ENCODE data around the gene TSPEAR.
A peak's percentile ranks its signal among the peaks of the same experiment; 100 is the strongest.
"Not testable (repeated sequence)": the region's sequence is repeated elsewhere in the genome, so short reads cannot be mapped to it uniquely, and the experiment has no call there.

The TSPEAR gene

GRCh38 chr21:44618909-44619308, 92.5 kb downstream of the TSPEAR start:
- no peak for DNase-seq

GRCh38 chr21:44618504-44618903, 92.9 kb downstream of the TSPEAR start:
- DNase-seq = peak; percentile 8

DNA sequence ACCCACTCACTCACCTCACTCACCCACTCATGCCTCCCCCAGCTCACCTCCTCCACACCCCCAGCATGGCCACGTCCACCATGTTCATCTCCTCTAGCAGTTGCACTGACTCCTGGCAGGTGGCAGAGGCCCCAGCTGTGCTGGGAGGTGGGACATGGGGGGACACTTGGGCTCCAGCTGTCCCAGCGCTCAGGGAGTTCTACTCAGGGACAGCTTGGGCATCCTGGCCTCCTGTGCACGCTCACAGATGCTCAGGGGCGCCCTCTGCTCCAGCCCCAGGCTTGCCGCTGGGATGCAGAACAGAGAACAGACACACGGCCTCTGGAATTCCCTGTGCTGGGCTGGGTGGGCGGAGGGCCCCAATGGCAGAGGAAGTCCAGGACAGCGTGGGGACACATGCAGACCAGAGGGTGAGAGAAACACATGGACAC, 94.3 kb downstream of the TSPEAR start:
- DNase-seq = no peak

DNA sequence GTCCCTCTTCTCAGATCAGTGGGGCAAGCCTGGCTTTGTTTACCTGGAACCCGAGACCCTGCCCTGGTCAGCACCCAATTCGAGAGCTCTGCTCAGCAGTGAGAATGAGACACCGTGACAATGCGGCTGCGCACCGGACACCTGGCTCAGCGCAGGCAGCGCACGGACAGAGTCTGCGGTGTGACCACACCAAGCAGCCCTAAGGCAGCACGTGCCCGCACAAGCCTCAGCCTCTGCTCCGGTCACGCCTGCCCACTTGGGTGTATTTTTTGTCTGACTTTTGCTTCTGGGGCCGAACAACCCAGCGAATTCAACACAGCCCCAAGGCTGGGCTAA, 94.8 kb downstream of the TSPEAR start:
- no peak for DNase-seq

GRCh38 chr21:44615911-44616590, 95.3 kb downstream of the TSPEAR start:
- no peak for DNase-seq

- no peak for DNase-seq
Measured at GRCh38 chr21:44615466-44615865, 95.9 kb downstream of the TSPEAR start.

DNA sequence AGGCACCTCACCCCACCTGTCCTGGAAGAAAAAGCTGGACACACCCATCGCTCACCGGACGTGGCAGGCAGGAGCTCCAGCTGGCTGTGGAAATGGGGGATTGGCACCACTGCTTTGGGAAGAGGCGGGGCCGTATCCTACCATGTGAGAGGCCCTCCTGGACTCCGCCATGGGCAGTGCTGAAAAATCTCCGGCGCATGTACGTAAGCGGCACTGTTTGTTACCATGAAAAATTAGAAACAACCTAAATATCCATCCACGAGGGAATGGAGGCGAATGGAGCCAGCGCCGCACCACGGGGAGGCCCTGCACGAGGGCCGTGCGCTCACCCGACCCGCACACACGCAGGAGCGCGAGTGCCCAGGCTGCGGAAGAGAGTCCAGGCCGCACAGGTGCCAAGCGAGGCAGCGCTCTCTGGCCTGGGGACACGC, 96.4 kb downstream of the TSPEAR start:
- DNase-seq = no peak

GRCh38 chr21:44614161-44614631, 97.2 kb downstream of the TSPEAR start:
- no peak for DNase-seq

- DNase-seq = no peak
Measured at GRCh38 chr21:44613386-44614155, 97.8 kb downstream of the TSPEAR start.

DNA sequence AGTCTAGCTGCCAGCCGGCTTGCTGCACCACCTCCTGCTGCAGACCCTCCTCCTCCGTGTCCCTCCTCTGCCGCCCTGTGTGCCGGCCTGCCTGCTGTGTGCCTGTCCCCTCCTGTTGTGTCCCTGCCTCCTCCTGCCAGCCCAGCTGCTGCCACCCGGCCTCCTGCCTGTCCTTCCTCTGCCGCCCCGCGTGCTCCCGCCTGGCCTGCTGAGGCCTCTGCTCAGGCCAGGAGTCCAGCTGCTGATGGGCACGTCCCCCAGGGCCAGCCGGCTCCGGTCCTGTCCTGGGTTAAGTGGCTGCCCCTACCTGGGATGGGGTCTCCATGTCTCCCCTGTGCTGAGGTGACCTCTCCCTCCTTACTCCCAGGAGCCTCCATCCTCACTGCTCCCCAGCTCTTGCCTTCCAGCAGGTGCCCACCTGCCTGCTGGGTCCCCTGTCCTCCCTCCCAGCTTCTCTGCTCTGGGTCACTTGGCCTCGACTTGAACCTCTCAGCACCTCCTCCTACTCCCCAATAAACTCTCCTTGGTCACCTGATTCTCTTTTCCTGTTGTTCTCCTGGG, 98.6 kb downstream of the TSPEAR start:
- DNase-seq = no peak

DNA sequence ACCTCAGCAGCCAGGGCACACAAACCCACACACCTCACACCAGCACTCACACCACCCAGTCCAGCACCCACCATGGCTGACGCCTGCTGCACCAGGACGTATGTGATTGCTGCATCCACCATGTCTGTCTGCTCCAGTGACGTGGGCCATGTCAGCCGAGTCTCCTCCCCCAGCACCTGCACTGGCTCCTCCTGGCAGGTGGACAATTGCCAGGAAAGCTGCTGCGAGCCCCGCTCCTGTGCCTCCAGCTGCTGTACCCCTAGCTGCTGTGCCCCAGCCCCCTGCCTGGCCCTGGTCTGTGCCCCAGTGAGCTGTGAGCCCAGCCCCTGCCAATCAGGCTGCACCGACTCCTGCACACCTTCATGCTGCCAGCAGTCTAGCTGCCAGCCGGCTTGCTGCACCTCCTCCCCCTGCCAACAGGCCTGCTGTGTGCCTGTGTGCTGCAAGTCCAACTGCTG, 99.3 kb downstream of the TSPEAR start, which contains the start of gene KRTAP10-8:
Gene KRTAP10-8 (plus strand): TSS at position 51 of the 458 bp plus-strand sequence. CDS start 22 bp downstream, at position 73.
- DNase-seq = no peak

DNA sequence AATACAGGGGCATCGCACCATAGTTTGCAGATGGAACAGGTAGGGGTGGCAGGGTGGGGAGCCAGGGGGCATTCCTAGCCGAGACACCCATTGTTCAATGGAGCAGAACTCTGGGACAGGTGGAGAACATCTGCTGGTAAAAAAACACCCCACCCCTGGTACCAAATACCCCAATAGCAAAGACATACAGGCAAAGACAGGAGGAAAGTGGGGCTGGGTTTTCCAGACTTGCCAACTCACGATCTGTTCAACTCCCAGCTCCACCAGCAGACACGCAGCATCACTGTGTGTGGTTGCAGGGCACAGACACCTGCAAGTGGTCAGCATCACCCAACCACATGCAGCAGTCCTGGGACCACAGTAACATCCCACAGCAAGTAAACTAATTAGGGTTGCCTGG, 99.8 kb downstream of the TSPEAR start:
- DNase-seq = no peak

- not testable (repeated sequence) for DNase-seq
Measured at GRCh38 chr21:44610157-44610843, 101.1 kb downstream of the TSPEAR start.

DNA sequence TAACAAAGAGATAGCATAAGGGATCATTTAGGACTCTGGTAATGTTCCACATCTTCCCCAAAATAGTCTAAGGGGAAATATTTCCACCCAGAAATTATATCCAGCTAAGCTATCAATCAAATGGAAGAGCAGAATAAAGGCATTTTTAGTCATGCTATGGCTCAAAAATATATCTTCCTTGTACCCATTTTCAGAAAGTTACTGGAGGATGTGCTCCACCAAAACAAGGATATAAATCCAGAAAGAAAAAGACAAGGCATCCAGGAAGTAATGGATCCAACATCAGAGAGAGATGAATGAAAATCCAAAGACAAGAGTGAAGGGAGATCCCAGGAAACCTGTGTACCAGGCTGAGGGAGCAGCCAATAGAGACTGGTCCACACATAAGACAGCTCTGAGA, 102.2 kb downstream of the TSPEAR start:
- DNase-seq = no peak

DNA sequence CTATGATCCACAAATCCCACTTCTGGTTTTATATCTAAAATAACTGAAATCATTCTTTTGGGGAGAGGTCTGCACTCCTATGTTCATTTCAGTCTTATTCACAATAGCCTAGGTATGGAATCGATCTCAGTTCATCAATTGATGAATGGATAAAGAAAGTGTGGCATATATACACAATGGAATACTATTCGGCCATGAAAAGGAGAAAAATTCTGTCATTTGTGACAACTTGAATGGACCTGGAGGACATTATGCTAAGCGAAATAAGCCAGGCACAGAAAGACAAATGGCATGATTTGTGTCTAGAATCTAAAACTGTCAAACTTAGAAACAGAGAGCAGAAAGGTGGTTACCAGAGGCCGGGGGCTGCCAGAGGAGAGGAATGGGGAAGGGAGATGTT, 104.9 kb downstream of the TSPEAR start:
- DNase-seq = no peak

DNA sequence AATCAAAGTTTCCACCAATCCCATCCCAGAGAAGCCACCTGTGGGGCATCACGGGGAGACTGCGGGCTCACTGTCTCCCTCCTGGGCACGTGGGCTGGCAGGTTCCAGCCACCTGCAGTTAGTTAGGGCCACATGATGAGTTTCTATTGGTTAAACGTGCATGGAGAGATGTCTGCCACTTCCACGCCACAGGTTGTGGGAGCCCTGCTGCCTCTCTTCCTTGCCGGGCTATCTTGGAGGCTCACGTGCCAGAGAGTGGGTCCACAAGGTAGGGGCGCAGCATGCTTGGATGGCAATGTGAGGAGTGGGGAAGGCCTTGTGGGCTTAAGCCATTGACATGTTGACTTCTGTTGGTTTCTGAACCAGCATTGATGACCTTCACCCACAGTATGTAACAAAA, 107.5 kb downstream of the TSPEAR start:
- no peak for DNase-seq

DNA sequence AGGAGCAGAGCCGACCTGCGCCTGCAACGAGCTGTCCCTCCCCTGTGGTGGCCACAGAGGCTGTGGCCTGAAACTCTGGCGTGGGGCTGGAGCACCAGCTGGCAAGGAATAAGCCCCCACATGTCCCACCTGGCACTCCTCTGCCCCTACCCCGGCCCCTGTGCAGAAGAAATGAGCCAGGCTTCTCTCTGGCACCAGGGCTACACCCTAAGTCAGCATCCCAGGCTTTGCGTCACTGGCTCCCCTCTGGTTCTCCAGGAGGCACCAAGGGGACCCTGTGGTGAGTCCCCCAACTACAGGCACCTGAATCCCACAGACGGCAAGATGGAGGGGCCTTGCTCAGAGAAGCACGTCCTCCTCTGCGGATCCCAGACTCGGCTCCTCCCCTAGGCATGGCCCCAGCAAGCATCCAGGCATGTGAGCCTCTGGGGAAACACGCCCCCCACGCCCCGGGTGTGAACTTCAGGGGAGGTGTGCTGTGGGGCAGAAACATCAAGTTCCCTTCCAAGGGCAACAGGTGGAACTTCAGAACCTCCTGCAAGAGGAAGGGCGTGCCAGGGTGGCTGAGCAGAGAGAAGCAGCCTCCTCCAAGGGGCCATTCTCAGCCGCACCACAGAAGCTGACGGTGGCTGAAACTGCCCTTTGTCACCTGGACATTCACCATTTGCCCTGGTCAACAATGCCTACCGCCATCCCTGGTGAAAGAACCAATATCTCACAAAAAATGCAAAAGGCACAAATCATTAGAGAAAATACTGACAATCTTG, 108.1 kb downstream of the TSPEAR start:
- no peak for DNase-seq

DNA sequence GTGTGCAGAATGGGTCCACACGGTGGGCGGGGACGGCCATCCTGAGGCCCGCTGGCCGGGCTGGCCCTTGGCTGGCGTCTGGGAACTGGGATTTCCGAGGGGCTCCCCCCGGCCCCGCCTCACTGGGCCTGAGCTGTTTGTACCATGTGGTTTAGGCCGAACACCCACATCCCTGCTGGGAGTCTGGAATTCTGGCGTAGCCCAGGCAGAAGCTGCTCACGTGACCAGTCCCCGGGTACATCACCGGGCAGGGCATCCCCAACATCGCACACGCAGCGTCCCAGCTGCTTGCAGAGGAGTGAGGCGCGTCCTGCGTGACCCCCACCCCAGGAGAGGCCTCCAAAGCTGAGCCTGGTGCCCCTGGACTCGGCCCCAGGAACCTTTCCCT, 108.9 kb downstream of the TSPEAR start:
- DNase-seq = no peak

- no peak for DNase-seq
Measured at GRCh38 chr21:44601596-44602462, 109.5 kb downstream of the TSPEAR start.

- not testable (repeated sequence) for DNase-seq
Measured at GRCh38 chr21:44601091-44601490, 110.3 kb downstream of the TSPEAR start.

Data from suppressor macrophage treated with lipopolysaccharide for 4 hours (primary cell).